WERI-Rb-1 (cell line): Measurements from ENCODE around the gene TP53TG3E.
"Not testable (repeated sequence)": the region's sequence is repeated elsewhere in the genome, so short reads cannot be mapped to it uniquely, and the experiment has no call there.

Experiments
- DNase-seq: peaks from one replicate; pipeline ENCODE4 v3.0.0-alpha.2; 2020
- H3K27ac ChIP-seq: fragments of 250-450 bp; sonication (Bioruptor Pico); 2 replicates; pipeline ENCODE4 v1.5.1; 2020; ENCODE audit warnings: mild to moderate bottlenecking, moderate library complexity
- H3K27me3 ChIP-seq: fragments of 250-450 bp; sonication (Bioruptor Pico); 2 replicates; pipeline ENCODE4 v1.5.1; 2021; ENCODE audit warnings: mild to moderate bottlenecking, low read depth, moderate library complexity; ENCODE audit not compliant: insufficient read depth, severe bottlenecking
- H3K36me3 ChIP-seq: fragments of 250-450 bp; sonication (Bioruptor Pico); 2 replicates; pipeline ENCODE4 v1.5.1; 2020; ENCODE audit warnings: mild to moderate bottlenecking, moderate library complexity
- H3K4me3 ChIP-seq: 2 replicates; pipeline ENCODE4 v1.5.1; 2011; ENCODE audit warnings: low read depth, mild to moderate bottlenecking, control low read depth, low read length
- H3K9me3 ChIP-seq: fragments of 250-450 bp; sonication (Bioruptor Pico); 2 replicates; pipeline ENCODE4 v1.5.1; 2021; ENCODE audit warnings: mild to moderate bottlenecking, moderate library complexity; ENCODE audit not compliant: severe bottlenecking

The TP53TG3E gene

DNA sequence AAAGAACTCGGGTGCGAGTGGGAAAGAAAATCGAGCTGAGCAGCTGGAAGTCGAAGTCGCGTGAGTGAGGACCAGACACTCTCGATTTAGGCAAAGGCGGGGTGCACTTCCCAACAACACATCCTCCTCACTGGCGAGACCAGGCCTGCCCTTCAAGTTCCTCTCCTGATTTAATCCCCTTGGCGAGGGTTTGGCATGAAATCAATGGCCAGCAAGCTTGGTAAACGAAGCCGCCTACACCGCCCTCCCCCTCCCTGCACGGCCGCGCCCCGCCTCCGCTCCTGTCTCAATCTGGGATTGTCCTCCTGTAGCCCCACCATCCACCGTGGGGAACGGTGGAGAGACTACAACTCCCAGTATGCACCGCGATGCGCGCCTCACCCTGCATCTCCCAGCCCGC is at the start of gene TP53TG3E:
Gene TP53TG3E (plus strand): TSS at position 301 of the 400 bp plus-strand sequence. CDS start 68 bp downstream, at position 369.
- not testable (repeated sequence) for H3K36me3 ChIP-seq, H3K27ac ChIP-seq, H3K4me3 ChIP-seq, DNase-seq, H3K27me3 ChIP-seq, H3K9me3 ChIP-seq

DNA sequence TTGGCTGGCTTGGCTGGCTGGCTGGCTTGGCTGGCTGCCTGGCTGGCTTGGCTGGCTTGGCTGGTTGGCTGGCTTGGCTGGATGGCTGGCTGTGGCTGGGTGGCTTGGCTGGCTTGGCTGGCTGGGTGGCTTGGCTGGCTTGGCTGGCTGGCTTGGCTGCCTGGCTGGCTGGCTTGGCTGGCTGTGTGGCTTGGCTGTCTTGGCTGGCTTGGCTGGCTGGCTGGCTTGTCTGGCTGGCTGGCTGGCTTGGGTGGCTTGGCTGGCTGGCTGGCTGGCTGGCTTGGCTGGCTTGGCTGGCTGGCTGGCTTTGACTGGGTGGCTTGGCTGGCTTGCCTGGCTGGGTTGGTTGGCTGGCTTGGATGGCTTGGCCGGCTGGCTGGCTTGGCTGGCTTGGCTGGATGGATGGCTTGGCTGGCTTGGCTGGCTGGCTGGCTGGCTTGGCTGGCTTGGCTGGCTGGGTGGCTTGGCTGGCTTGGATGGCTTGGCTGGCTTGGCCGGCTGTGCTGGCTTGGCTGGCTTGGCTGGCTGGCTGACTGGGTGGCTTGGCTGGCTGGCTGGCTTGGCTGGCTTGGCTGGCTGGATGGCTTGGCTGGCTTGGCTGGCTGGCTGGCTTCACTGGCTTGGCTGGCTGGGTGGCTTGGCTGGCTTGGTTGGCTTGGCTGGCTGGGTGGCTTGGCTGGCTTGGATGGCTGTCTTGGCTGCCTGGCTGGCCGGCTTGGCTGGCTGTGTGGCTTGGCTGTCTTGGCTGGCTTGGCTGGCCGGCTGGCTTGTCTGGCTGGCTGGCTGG is 32.3 kb downstream of the TP53TG3E start:
- H3K36me3 ChIP-seq, H3K27me3 ChIP-seq, H3K27ac ChIP-seq, H3K9me3 ChIP-seq, H3K4me3 ChIP-seq: not testable (repeated sequence)
- peak; percentile 56 for DNase-seq

- DNase-seq = peak; percentile 42
- not testable (repeated sequence) for H3K27me3 ChIP-seq, H3K27ac ChIP-seq, H3K36me3 ChIP-seq, H3K9me3 ChIP-seq, H3K4me3 ChIP-seq
Observed at GRCh38 chr16:33337627-33338542, 33.8 kb downstream of the TP53TG3E start.

DNA sequence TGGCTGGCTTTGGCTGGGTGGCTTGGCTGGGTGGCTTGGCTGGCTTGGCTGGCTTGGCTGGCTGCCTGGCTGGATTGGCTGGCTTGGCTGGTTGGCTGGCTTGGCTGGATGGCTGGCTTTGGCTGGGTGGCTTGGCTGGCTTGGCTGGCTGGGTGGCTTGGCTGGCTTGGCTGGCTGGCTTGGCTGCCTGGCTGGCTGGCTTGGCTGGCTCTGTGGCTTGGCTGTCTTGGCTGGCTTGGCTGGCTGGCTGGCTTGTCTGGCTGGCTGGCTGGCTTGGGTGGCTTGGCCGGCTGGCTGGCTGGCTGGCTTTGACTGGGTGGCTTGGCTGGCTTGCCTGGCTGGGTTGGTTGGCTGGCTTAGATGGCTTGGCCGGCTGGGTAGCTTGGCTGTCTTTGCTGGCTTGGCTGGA is 34.4 kb downstream of the TP53TG3E start:
- H3K27me3 ChIP-seq, H3K4me3 ChIP-seq, H3K36me3 ChIP-seq, H3K27ac ChIP-seq, H3K9me3 ChIP-seq: not testable (repeated sequence)
- peak; percentile 25 for DNase-seq

GRCh38 chr16:33339093-33340061 is 35.3 kb downstream of the TP53TG3E start:
- not testable (repeated sequence) for H3K4me3 ChIP-seq, H3K27me3 ChIP-seq, H3K27ac ChIP-seq, H3K36me3 ChIP-seq, H3K9me3 ChIP-seq
- peak; percentile 56 for DNase-seq
